IPS-20b (cell line): ENCODE measurements around the gene TFDP1.

Experiments used
- H3K27ac ChIP-seq: one replicate; pipeline ENCODE4 v1.5.1; 2013; ENCODE audit warnings: low read length
- H3K27me3 ChIP-seq: 2 replicates; pipeline ENCODE4 v1.6.1; 2013; ENCODE audit warnings: mild to moderate bottlenecking, low read length, inconsistent platforms; ENCODE audit not compliant: insufficient read depth
- H3K36me3 ChIP-seq: 2 replicates; pipeline ENCODE4 v1.6.1; 2013; ENCODE audit warnings: low read depth, mild to moderate bottlenecking, inconsistent platforms, low read length, moderate library complexity; ENCODE audit not compliant: insufficient read depth
- H3K4me1 ChIP-seq: 2 replicates; pipeline ENCODE4 v1.6.1; 2013; ENCODE audit warnings: mild to moderate bottlenecking, control low read depth, inconsistent platforms, low read length, moderate library complexity; ENCODE audit not compliant: insufficient read depth
- H3K4me3 ChIP-seq: 2 replicates; pipeline ENCODE4 v1.5.1; 2013; ENCODE audit warnings: mild to moderate bottlenecking, low read length, inconsistent platforms
- H3K9ac ChIP-seq: 2 replicates; pipeline ENCODE4 v1.6.1; 2013; ENCODE audit warnings: low read depth, mild to moderate bottlenecking, inconsistent platforms, low read length, moderate library complexity
- H3K9me3 ChIP-seq: 2 replicates; pipeline ENCODE4 v1.6.1; 2013; ENCODE audit warnings: mild to moderate bottlenecking, low read depth, low read length, inconsistent platforms; ENCODE audit not compliant: insufficient read depth

TFDP1 gene

GRCh38 chr13:113633485-113633873 lies 48.9 kb downstream of the TFDP1 start:
- Histone ChIP-seq H3K9ac (no peak overlapping the region), H3K27ac (no peak overlapping the region), H3K4me3 (no peak overlapping the region), H3K36me3 (peaks cover 91% of the 10 kb centered on the region), H3K9me3 (no peaks in the 10 kb centered on the region; the same call in 1 of the 2 replicates), H3K27me3 (no peaks in the 10 kb centered on the region), H3K4me1 (no peaks in the 10 kb centered on the region)

- Histone ChIP-seq H3K9ac (no peak overlapping the region), H3K4me1 (no peaks in the 10 kb centered on the region), H3K27ac (no peak overlapping the region), H3K9me3 (no peaks in the 10 kb centered on the region; the same call in 1 of the 2 replicates), H3K27me3 (no peaks in the 10 kb centered on the region), H3K36me3 (peaks cover 91% of the 10 kb centered on the region), H3K4me3 (no peak overlapping the region)
Observed at GRCh38 chr13:113634279-113635047, 49.9 kb downstream of the TFDP1 start.

GRCh38 chr13:113635048-113635420 lies 50.5 kb downstream of the TFDP1 start:
- Histone ChIP-seq H3K36me3 (peaks cover 91% of the 10 kb centered on the region), H3K4me3 (no peak overlapping the region), H3K9me3 (peaks cover under 1% of the 10 kb centered on the region)

GRCh38 chr13:113635709-113636108 lies 51.2 kb downstream of the TFDP1 start:
- Histone ChIP-seq H3K27me3 (no peaks in the 10 kb centered on the region), H3K4me3 (no peak overlapping the region), H3K4me1 (no peaks in the 10 kb centered on the region), H3K9me3 (peaks cover 8% of the 10 kb centered on the region), H3K9ac (no peak overlapping the region), H3K27ac (no peak overlapping the region), H3K36me3 (peaks cover 96% of the 10 kb centered on the region)

More at GRCh38 chr13:113635048-113635420, 50.5 kb downstream of the TFDP1 start:
- Histone ChIP-seq H3K27ac (no peak overlapping the region), H3K27me3 (no peaks in the 10 kb centered on the region), H3K9ac (no peak overlapping the region), H3K4me1 (no peaks in the 10 kb centered on the region)

GRCh38 chr13:113636266-113636963 lies 51.9 kb downstream of the TFDP1 start:
- Histone ChIP-seq H3K36me3 (peaks cover 95% of the 10 kb centered on the region), H3K4me3 (no peak overlapping the region), H3K9me3 (peaks cover 9% of the 10 kb centered on the region), H3K27ac (no peak overlapping the region), H3K4me1 (no peaks in the 10 kb centered on the region), H3K27me3 (no peaks in the 10 kb centered on the region), H3K9ac (no peak overlapping the region)

GRCh38 chr13:113637262-113638160 lies 53.0 kb downstream of the TFDP1 start:
- no peaks in the 10 kb centered on the region for H3K4me1 ChIP-seq
- no peak overlapping the region for H3K27ac ChIP-seq
- H3K9me3 ChIP-seq, result peaks cover 20% of the 10 kb centered on the region
- H3K4me3 ChIP-seq, result no peak overlapping the region
- H3K9ac ChIP-seq, result no peak overlapping the region
- no peaks in the 10 kb centered on the region for H3K27me3 ChIP-seq
- peaks cover 95% of the 10 kb centered on the region for H3K36me3 ChIP-seq

- H3K9ac ChIP-seq, result no peak overlapping the region
- H3K27me3 ChIP-seq, result no peaks in the 10 kb centered on the region
- H3K27ac ChIP-seq, result no peak overlapping the region
- H3K36me3 ChIP-seq, result peaks cover 90% of the 10 kb centered on the region
- H3K4me1 ChIP-seq, result no peaks in the 10 kb centered on the region
- H3K4me3 ChIP-seq, result no peak overlapping the region
- H3K9me3 ChIP-seq, result peaks cover 26% of the 10 kb centered on the region
Observed at GRCh38 chr13:113638173-113638746, 53.7 kb downstream of the TFDP1 start.

- H3K36me3 ChIP-seq, result peaks cover 84% of the 10 kb centered on the region
- peaks cover 26% of the 10 kb centered on the region for H3K9me3 ChIP-seq
- no peak overlapping the region for H3K9ac ChIP-seq
- H3K27ac ChIP-seq, result no peak overlapping the region
- no peaks in the 10 kb centered on the region for H3K27me3 ChIP-seq
- no peaks in the 10 kb centered on the region for H3K4me1 ChIP-seq
- H3K4me3 ChIP-seq, result no peak overlapping the region
Observed at GRCh38 chr13:113638806-113639205, 54.3 kb downstream of the TFDP1 start.

- H3K36me3 ChIP-seq, result peaks cover 75% of the 10 kb centered on the region
Observed at GRCh38 chr13:113639616-113640262, 55.2 kb downstream of the TFDP1 start.

GRCh38 chr13:113641426-113641825 lies 56.9 kb downstream of the TFDP1 start:
- no peak overlapping the region for H3K27ac ChIP-seq
- peaks cover 58% of the 10 kb centered on the region for H3K36me3 ChIP-seq

More at GRCh38 chr13:113639616-113640262, 55.2 kb downstream of the TFDP1 start:
- H3K9ac ChIP-seq, result no peak overlapping the region
- peaks cover 31% of the 10 kb centered on the region for H3K9me3 ChIP-seq
- no peaks in the 10 kb centered on the region for H3K4me1 ChIP-seq
- H3K4me3 ChIP-seq, result no peak overlapping the region
- H3K27me3 ChIP-seq, result no peaks in the 10 kb centered on the region
- H3K27ac ChIP-seq, result no peak overlapping the region

GRCh38 chr13:113642563-113642962 lies 58.0 kb downstream of the TFDP1 start:
- H3K36me3 ChIP-seq, result peaks cover 47% of the 10 kb centered on the region
- no peaks in the 10 kb centered on the region for H3K27me3 ChIP-seq
- no peak overlapping the region for H3K9ac ChIP-seq
- H3K27ac ChIP-seq, result no peak overlapping the region
- H3K9me3 ChIP-seq, result peaks cover 42% of the 10 kb centered on the region
- no peak overlapping the region for H3K4me3 ChIP-seq
- H3K4me1 ChIP-seq, result no peaks in the 10 kb centered on the region

More at GRCh38 chr13:113641426-113641825, 56.9 kb downstream of the TFDP1 start:
- Histone ChIP-seq H3K9ac (no peak overlapping the region), H3K4me1 (no peaks in the 10 kb centered on the region), H3K9me3 (peaks cover 42% of the 10 kb centered on the region), H3K4me3 (no peak overlapping the region), H3K27me3 (no peaks in the 10 kb centered on the region)
